ENCODE data around the gene MTRR.

Gene MTRR

DNA sequence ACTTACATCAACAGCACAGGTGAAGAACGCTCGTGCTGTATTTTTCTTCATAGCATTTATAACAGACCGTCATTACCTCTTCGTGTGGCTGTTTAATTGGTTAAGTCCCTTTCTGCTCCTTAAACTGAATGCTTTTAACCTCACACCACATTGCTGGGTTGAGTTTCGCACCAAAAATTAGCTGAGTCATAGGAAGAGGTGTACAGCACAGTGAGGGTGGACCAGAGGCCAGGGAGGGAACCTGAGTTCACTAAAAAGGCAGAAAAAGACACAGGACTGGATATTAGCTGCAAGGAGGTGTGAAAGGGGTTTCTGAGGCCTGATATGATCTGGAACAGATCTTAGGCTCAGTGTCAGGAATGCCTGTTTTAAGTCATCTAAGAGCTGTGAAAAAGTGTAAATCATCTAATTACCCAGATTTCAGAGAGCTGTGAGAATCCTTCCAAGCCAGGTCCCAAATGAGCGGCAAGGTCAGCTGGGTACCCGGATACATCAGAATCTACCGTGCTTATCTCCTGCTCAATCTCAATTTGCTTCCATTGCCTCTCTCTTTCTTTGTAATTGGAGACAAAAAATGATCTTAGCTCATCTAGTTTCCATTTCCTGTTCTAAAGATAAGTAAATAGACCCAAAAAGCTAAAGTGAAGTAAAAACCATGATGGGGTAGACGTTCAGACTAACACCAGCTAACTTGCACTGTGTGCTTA, 10.9 kb upstream of the MTRR start:
- DNase-seq: no peak

GRCh38 chr5:7866196-7866595, 2.8 kb upstream of the MTRR start:
- DNase-seq: no peak

- no peak for DNase-seq
These were observed 1.7 kb upstream of the MTRR start for GRCh38 chr5:7867260-7867659.

DNA sequence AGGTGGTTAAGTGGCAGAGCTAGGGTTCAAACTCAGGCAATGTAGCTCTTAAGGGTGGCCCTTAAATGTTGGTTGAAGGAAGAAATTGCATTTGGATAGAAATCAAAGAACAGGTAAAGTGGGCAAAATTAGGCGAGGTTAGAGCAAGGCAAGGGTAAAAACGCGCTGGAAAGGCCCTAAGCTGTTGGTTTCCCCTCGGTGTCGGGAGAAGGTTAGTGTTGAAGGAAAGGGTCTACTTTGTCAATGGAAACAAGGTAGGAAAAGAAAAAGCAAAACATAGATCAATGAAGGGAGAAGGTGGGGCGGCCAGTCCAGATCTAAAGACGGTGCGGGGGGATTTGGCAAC, 548 bp upstream of the MTRR start:
- peak; percentile 24 for DNase-seq

DNA sequence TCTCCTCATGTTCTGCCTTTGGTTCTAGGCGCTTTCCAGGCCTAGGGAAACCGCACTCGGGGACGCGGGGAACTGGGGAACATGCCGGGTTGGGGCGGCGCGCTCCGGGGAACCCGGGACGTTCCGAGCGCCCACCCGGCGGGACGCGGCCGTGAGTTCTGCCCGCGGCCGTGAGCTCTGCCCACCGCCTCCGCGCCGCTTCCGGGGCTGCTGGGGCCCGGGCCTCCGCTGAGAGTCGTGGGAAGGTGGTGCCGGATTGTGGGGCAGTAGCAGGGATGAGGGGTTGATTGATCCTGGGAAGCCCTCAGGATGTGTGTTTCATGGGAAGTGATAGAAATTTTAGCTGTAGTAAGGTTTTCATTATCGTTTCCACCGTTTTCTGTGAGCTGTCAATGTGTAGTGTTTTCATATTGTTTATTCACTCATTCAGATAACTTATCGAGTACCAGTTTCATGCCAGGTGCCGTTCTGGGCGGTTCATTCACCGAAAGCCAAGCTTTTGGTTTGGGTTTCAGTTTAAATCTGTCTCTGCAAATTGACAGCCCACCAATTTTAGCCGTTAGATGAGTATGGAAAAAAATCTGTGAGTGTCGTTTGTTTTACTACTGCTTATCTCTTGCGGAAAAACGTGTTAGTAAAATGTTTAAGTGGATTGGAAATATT, 657 bp downstream of the MTRR start:
- no peak for DNase-seq

- DNase-seq: no peak
These were observed 2.7 kb downstream of the MTRR start for GRCh38 chr5:7871653-7872052.

DNA sequence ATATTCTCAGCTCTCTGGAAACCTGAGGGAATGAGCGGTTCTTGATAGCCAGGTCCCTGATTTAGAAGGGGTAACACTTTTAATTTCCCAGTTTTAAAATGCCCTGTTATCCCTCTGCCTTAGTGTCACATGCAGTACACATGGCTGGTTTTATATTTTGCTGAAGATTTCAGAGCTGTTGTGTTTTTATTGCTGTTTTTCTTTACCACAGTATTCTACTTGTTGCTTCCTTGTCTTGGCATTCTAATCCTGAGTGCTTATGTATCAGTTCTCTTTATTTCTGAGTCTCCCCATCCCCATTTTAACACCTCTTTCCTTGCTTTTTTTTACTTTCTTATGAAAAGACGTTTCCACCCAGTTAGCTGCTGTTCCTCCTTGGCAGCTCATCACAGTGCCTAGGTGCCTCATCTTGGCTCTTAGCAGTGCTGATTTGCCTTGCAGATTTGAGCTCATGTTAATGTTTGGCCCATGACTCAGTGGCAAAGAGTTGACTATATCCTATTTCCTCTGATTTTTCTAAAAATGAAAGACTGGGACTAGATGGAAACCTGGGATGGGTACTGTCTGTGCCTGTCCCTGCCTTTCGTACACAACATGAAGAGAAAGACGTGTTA, 3.7 kb downstream of the MTRR start:
- DNase-seq: no peak

- DNase-seq: no peak
These were observed 4.3 kb downstream of the MTRR start for GRCh38 chr5:7873216-7873615.

DNA sequence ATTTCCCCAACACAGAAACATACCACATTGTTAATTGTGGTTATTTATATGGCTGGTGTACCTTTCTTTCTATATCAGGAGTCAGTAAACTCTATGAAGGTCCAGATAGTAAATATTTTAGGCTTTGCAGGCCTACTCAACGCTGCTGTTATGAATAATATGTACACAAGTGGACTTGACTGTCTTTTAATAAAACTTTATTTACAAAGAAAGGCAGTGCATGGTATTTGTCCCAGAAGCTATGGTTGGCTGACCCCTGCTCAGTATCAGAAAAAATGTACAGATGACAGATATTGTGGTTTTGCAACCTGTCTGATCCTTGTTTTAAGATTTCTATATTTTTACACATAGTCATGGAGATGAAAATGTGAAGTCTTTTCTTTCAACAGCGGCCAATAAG, 5.7 kb downstream of the MTRR start:
- no peak for DNase-seq

DNA sequence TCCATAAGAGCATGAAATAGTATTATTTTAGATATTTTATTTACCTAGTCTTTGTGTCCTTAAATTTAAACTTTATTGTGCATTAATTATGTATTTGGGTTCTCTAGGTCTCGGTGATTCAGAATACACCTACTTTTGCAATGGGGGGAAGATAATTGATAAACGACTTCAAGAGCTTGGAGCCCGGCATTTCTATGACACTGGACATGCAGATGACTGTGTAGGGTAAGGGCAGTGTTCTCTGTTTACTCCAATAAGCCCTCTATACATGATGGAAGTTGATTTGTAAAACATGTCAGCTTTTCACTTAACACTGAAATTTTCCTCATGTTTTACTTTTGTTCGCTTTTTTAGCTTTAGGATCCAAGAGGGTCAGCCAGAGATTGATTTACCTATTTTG, 6.2 kb downstream of the MTRR start:
- DNase-seq: no peak

GRCh38 chr5:7876867-7877266, 7.9 kb downstream of the MTRR start:
- DNase-seq: no peak

DNA sequence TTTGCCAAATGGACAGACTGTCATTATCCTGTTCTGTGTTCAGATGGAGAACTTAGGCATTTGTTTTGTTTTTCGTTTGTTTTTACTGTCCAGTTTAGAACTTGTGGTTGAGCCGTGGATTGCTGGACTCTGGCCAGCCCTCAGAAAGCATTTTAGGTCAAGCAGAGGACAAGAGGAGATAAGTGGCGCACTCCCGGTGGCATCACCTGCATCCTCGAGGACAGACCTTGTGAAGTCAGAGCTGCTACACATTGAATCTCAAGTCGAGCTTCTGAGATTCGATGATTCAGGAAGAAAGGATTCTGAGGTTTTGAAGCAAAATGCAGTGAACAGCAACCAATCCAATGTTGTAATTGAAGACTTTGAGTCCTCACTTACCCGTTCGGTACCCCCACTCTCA, 8.9 kb downstream of the MTRR start:
- DNase-seq: no peak

DNA sequence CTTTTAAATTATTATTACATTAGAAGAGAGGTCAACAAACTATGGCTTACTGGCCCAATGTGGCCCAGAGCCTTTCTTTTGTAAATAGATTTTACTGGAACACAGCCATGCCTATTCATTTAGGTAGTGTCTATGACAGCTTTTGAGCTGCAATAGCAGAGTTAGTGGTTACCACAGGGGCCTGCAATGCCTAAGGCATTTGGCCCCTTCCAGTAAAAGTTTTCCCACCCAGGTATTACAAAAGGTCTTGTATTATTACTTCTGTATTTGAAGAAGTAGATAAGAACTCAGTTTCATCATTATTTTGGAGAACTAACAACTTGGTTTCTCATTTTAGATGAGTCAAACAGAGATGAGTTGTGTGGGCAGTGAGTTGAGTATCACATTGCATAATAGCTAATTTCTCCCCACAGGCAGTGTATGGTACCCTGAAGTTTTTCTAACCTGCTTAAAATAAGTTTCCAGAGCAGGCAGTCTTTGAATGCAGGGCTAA, 9.5 kb downstream of the MTRR start:
- no peak for DNase-seq

DNA sequence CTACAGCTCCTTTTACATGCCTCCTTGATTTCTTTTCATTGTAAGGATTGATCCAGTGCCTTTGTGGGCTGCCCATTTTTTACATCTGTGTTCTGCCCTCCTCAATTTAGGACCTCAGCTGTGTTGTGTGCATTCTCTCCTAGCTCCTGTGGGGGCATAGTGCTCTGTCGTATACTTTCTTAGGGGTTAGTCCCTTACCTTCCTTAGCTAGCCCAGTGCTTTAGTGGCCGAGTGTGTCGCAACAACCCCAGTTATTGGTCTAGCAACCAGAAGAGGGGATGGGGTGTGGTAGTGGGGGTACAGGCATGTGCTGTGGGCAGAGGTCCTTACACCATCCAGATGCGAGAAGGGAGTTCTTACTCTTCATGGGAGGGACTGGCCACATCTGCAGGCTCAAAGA, 12.1 kb downstream of the MTRR start:
- no peak for DNase-seq

GRCh38 chr5:7881816-7882215, 12.9 kb downstream of the MTRR start:
- DNase-seq: no peak

DNA sequence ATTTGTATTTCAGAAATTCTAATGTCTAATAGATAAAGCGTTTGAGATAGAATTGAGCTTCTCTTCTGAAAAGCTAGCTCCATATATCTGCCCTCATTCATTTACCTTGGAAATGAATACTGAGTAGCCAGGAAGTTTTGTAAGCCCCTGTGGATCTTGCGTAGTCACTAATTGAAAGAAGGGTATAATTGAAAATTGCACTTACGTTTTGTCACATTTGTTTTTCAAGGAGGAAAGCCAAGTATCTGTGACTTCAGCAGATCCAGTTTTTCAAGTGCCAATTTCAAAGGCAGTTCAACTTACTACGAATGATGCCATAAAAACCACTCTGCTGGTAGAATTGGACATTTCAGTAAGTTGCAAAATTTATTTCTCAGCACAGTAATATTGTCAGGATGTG, 14.0 kb downstream of the MTRR start:
- no peak for DNase-seq

DNA sequence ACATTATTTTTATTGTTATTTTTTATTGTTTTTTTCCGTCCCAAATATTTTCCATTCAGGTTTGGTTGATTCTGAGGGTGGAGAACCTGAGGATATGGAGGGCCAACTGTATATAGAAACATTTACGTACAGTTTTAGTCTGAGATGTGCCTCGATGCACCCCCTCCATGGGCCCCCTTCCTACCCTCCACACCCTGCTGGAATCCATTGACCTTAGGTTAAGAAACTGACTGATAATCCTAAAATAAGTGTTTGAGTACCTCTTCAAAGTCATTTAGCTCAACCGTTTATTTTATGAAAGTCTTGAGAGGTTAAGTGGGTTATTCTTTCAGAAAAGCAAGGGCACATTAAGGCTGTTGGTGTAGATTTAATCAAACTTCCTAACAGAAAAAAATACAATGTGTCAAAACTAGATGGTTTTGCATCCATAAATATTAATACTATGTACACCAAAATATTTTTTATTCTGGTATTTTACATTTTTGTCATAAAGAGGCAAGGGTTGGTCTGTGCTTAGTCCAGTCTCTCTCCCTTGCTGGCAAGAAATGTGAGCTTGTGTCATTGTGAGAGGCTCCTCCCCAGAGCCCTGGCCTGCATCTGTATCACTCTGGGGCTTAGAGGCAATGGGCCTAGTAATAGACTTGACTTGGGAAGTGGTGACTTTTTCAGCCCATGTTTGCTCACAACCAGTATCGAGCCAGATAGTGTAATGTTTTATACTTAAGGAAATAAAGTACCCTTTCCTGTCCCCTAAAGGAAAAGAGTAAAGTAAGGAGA, 15.7 kb downstream of the MTRR start:
- DNase-seq: no peak

GRCh38 chr5:7886849-7887475, 18.0 kb downstream of the MTRR start:
- DNase-seq: peak; percentile 65

- no peak for DNase-seq
These were observed 20.0 kb downstream of the MTRR start for GRCh38 chr5:7888901-7889300.

DNA sequence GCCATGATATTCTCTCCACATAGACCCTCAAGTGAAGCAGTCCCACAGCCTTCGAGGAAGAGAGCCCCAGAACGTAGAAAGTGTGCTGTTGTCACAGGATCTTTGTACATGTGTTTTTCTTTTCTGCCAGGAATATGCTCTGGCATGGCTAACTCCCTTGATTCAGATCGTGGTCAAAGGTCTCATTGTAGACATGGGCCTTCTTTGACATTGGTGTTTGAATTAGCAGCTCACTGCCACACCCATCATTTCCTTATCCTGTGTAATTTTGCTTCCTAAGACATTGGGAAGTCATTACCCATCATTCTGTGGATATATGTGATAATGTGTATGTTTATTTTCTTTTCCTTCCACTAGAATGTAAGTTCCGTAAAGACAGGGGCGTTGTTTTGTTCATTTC, 25.5 kb downstream of the MTRR start:
- DNase-seq: no peak

GRCh38 chr5:7894860-7895259, 25.9 kb downstream of the MTRR start:
- no peak for DNase-seq

- peak; percentile 10 for DNase-seq
These were observed 28.2 kb downstream of the MTRR start for GRCh38 chr5:7897014-7897600.

- no peak for DNase-seq
These were observed 33.3 kb downstream of the MTRR start for GRCh38 chr5:7902201-7902600.

All from NCI-H1105 treated with DMSO at 0.1 percent for 48 hours (cell line).